Fibroblast of lung (primary cell): ENCODE results near the gene TMEM9. TPM values are rescaled to one million over a fixed set of nuclear protein-coding genes. Genes with fewer than 3 reads are reported as not detected.

Experiments used
- DNase-seq, 2 donors: peaks; one replicate each; pipeline versions ENCODE4 v3.0.0 to v3.0.0-alpha.2; 2010; ENCODE audit warnings: low read depth in 2 of 2
- H2AFZ ChIP-seq: 2 replicates; pipeline ENCODE4 v1.5.1; 2012; ENCODE audit warnings: low read length, control low read depth, inconsistent platforms
- H3K27ac ChIP-seq: 2 replicates; pipeline ENCODE4 v1.5.1; 2011; ENCODE audit warnings: low read length, control low read depth; ENCODE audit not compliant: insufficient read depth
- H3K27me3 ChIP-seq: 2 replicates; pipeline ENCODE4 v1.5.1; 2011; ENCODE audit warnings: mild to moderate bottlenecking, low read length; ENCODE audit not compliant: control insufficient read depth, insufficient read depth
- H3K36me3 ChIP-seq: 2 replicates; pipeline ENCODE4 v1.5.1; 2011; ENCODE audit warnings: low read length; ENCODE audit not compliant: control insufficient read depth, insufficient read depth
- H3K4me1 ChIP-seq: 2 replicates; pipeline ENCODE4 v1.5.1; 2011; ENCODE audit warnings: low read length; ENCODE audit not compliant: control insufficient read depth, insufficient read depth; ENCODE audit errors: extremely low read depth
- H3K4me2 ChIP-seq: 2 replicates; pipeline ENCODE4 v1.5.1; 2011; ENCODE audit warnings: low read length, control low read depth; ENCODE audit not compliant: insufficient read depth; ENCODE audit errors: extremely low read depth
- H3K4me3 ChIP-seq, 4 experiments: fragments of 200-600 bp in 1 of 4; sonication (generic) in 1 of 4; replicated peaks in 1 of 4; 2 replicates each; pipeline ENCODE4 v1.5.1; 2011 to 2016; ENCODE audit warnings: low read length in 4 of 4, low read depth in 3 of 4, mild to moderate bottlenecking in 3 of 4, control low read depth in 2 of 4, inconsistent platforms in 1 of 4, mixed read lengths in 1 of 4; ENCODE audit not compliant: insufficient read depth in 1 of 4; ENCODE audit errors: control extremely low read depth in 1 of 4
- H3K79me2 ChIP-seq: 2 replicates; pipeline ENCODE4 v1.5.1; 2012; ENCODE audit warnings: mild to moderate bottlenecking, low read length, inconsistent platforms; ENCODE audit not compliant: control insufficient read depth, insufficient read depth
- H3K9ac ChIP-seq: 2 replicates; pipeline ENCODE4 v1.5.1; 2011; ENCODE audit warnings: mild to moderate bottlenecking, low read length, control low read depth; ENCODE audit not compliant: insufficient read depth
- H3K9me3 ChIP-seq: 2 replicates; pipeline ENCODE4 v1.5.1; 2012; ENCODE audit warnings: low read depth, low read length; ENCODE audit not compliant: control insufficient read depth, insufficient read depth
- H4K20me1 ChIP-seq: 2 replicates; pipeline ENCODE4 v1.5.1; 2011; ENCODE audit warnings: low read length; ENCODE audit not compliant: control insufficient read depth, insufficient read depth; ENCODE audit errors: extremely low read depth
- EZH2 ChIP-seq: IDR thresholded peaks from 2 replicates; pipeline ENCODE4 v1.5.1; 2012; ENCODE audit warnings: low read length, control low read depth, mild to moderate bottlenecking; ENCODE audit errors: missing control alignments
- polyA plus RNA-seq, 2 donors: library from polyadenylated mRNA; depleted of rRNA in 1 of 2; stranded (reverse) in 1 of 2; unstranded in 1 of 2; fragments of >200 nt; gene quantifications; 2 replicates each; pipeline ENCODE4 v1.2.1, GENCODE V29; 2011 to 2012; ENCODE audit warnings: missing spikeins in 1 of 2
- total RNA-seq: library from RNA; depleted of rRNA; stranded (reverse); fragments of >200 nt; gene quantifications from 2 replicates; pipeline ENCODE4 v1.2.1, GENCODE V29; 2014
- TF ChIP-seq, protein P1 (sequence below), 2 donors: IDR thresholded peaks in 1 of 2; conservative IDR thresholded peaks in 1 of 2; 1 replicate in 1 of 2; 2 replicates in 1 of 2; pipeline ENCODE4 v1.5.1; 2011 to 2012; ENCODE audit warnings: low read length in 2 of 2, control low read depth in 1 of 2, inconsistent platforms in 1 of 2, low read depth in 1 of 2, mild to moderate bottlenecking in 1 of 2

The TMEM9 gene
- total and polyA plus RNA-seq, 2 donors (not counting 1 experiment from before 2014, with no cell fraction given) = 58.2 to 91.0 TPM

DNA sequence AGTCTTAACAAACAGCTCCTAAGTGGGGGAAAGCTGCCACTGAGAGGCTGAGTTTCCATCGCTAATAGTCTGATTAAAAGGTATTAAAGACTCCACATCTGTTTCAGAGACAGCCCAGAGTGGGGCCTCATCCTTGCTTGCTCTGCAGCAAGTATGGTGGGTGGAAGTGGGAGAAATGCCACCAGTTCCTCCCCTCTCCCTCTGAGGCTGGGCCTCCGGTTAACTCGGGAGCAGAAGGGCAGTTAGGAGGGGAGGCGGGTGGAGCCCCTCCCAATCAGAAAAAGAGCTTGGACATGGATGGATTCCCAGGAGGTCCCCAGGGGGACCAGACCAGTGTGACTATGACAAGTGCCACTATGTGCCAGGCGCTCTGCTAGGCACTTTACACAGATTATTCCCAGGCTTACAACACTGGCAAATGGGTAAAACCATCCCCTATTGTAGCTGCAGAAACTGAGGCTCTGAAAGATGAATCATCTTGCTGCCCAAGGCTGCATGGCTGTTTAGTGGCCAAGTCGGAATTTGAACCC is 15.9 kb downstream of the TMEM9 start:
- peak in 1 of 2 donors; percentile 11 for DNase-seq
- Histone ChIP-seq H3K9me3 (no peaks in the 10 kb centered on the region), H3K4me3 (no peak overlapping the region), H3K27me3 (no peaks in the 10 kb centered on the region), H3K4me2 (no peak overlapping the region), H3K9ac (no peak overlapping the region), H4K20me1 (no peaks in the 10 kb centered on the region), H3K27ac (no peak overlapping the region), H3K36me3 (peaks cover 9% of the 10 kb centered on the region), H3K79me2 (no peaks in the 10 kb centered on the region), H2AFZ (no peak overlapping the region), H3K4me1 (peaks cover 13% of the 10 kb centered on the region)
- no peak for TF ChIP-seq EZH2
- TF ChIP-seq, protein P1, sequence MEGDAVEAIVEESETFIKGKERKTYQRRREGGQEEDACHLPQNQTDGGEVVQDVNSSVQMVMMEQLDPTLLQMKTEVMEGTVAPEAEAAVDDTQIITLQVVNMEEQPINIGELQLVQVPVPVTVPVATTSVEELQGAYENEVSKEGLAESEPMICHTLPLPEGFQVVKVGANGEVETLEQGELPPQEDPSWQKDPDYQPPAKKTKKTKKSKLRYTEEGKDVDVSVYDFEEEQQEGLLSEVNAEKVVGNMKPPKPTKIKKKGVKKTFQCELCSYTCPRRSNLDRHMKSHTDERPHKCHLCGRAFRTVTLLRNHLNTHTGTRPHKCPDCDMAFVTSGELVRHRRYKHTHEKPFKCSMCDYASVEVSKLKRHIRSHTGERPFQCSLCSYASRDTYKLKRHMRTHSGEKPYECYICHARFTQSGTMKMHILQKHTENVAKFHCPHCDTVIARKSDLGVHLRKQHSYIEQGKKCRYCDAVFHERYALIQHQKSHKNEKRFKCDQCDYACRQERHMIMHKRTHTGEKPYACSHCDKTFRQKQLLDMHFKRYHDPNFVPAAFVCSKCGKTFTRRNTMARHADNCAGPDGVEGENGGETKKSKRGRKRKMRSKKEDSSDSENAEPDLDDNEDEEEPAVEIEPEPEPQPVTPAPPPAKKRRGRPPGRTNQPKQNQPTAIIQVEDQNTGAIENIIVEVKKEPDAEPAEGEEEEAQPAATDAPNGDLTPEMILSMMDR (conservative IDR thresholded peaks at IDR 0.05 in 1 of 2, IDR thresholded peaks at IDR 0.05 in 1 of 2; ENCODE audit: low read depth in 1 of 2, low read length in 2 of 2) = no peak

DNA sequence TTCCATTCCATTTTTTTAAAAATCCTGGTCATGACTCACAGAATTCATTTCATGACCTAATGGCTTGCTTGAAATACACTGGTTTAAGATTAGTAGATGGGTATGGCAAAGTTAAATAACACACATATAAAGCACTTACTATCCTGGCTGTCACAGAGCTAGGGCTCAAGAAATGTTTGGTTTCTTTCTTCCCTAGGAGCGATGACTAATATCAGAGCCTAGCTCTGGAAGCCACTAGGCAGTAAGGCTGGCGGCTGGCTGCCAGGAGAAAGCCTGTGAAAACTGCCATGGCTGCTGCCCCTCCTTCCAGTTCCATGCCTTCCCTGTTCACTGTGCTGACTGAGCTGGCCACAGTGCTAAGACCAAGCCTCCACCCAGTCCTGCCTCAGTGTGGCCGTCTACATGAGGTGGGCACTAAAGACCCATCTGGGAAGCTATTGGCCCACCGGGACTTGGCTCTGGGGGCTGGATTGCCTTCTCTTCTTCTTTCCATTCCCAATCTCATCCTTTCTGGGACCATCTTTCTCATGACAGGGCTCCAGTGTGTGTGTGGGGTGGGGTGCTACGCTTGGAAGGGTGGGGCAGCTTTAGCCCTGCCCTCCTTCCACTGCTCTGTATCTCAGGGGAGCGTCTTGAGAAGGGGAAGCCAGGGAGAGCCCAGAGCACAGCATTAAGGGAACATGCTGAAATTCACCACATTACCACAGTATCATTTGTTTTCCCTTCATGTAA is 16.5 kb downstream of the TMEM9 start:
- DNase-seq = peak; percentile 94 to 95
- H4K20me1 ChIP-seq = no peaks in the 10 kb centered on the region
- H3K4me1 ChIP-seq = peaks cover 13% of the 10 kb centered on the region
- no peak for TF ChIP-seq EZH2
- TF ChIP-seq, protein P1 (conservative IDR thresholded peaks at IDR 0.05 in 1 of 2, IDR thresholded peaks at IDR 0.05 in 1 of 2; ENCODE audit: low read depth in 1 of 2, low read length in 2 of 2) = no peak
- no peak overlapping the region for H2AFZ ChIP-seq
- H3K79me2 ChIP-seq = no peaks in the 10 kb centered on the region
- H3K36me3 ChIP-seq = peaks cover 7% of the 10 kb centered on the region
- peak overlapping the region; percentile 1 for H3K27ac ChIP-seq
- H3K9ac ChIP-seq = no peak overlapping the region
- H3K27me3 ChIP-seq = no peaks in the 10 kb centered on the region
- H3K4me3 ChIP-seq = no peak overlapping the region
- no peaks in the 10 kb centered on the region for H3K9me3 ChIP-seq
- peak overlapping the region; percentile 44 for H3K4me2 ChIP-seq

- Histone ChIP-seq H3K79me2 (no peaks in the 10 kb centered on the region), H3K27me3 (no peaks in the 10 kb centered on the region), H2AFZ (no peak overlapping the region), H4K20me1 (no peaks in the 10 kb centered on the region), H3K36me3 (peaks cover 5% of the 10 kb centered on the region), H3K9ac (no peak overlapping the region), H3K9me3 (no peaks in the 10 kb centered on the region), H3K27ac (peak overlapping the region; percentile 47), H3K4me1 (peaks cover 13% of the 10 kb centered on the region), H3K4me2 (peak overlapping the region; percentile 44), H3K4me3 (no peak overlapping the region)
- TF ChIP-seq, protein P1 (conservative IDR thresholded peaks at IDR 0.05 in 1 of 2, IDR thresholded peaks at IDR 0.05 in 1 of 2; ENCODE audit: low read depth in 1 of 2, low read length in 2 of 2) = no peak
- TF ChIP-seq EZH2 = no peak
- no peak for DNase-seq
Observed at GRCh38 chr1:201137024-201137392, 17.3 kb downstream of the TMEM9 start.
